NK-92 (cell line): ENCODE data around the gene SYTL4.

Experiments used
- DNase-seq: peaks from one replicate; lab custom pipeline; 2025; ENCODE audit not compliant: unreplicated experiment; lab: John Stamatoyannopoulos, UW

The SYTL4 gene

GRCh38 chrX:100649550-100650356 is 82.2 kb downstream of the SYTL4 start:
- no peak for DNase-seq

DNA sequence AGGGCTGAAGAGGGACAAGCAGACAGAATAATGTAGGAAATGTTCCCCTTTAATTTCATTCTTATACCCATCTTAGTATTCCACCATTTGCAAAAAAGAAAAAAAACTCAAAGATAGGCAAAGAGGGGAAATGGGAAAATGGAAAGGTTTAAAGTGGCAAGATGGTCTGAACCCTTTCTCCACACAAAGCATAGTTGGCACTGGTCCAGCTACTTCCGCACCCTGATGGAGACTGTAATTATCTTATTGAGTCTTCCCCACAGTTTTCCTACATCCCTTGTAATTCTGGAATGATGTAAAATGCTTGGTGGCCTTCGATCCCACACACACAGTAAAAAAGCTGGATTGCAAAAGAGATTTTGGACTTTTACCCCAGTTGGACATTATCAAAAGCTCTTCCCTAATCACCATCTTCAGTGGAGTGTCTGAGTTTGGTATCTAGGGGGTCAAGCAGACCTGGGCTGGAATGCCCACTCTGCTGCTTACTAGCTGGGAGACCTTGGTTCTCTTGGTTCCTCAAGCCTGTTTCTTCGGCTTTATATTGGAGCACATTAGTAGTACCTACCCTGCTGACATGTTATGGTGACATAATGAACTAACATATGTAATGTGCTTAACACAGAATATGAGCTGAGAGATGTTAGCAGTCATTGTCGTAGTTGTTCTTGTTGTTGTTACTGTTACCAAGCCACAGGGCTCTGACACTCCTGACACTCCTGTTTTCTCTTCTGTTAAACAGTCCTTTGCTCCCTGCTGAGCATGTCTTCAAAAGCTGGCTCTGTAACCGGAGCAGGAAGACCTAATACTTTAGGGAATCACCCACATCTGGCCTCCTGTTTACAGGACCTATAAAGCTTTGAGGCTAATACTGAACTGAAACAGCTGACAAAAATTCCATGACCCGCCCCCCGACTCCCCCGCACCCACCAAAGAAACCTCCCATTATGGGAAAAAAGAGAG is 83.2 kb downstream of the SYTL4 start:
- DNase-seq = no peak

GRCh38 chrX:100647739-100648138 is 84.2 kb downstream of the SYTL4 start:
- no peak for DNase-seq

GRCh38 chrX:100647095-100647494 is 84.8 kb downstream of the SYTL4 start:
- DNase-seq = no peak

DNA sequence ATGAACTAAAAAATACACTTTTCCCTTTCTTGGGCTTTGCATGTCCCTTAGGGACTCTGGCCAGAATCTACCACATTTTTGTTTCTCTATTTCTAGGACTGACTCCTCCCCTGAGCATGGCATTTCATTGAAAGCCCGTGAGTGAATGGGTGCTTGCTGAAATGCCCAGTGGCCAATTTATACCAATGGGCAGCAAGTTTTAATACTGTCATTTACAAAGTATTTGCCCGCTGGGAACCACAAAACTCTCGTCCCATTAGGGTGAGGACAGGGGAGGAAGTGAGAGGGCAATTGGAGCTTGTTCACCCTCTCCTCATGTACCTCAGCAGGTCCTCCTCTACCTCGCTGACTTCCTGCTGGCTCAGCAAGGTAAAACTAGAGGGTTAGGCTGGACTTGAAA is 86.8 kb downstream of the SYTL4 start:
- DNase-seq = no peak

DNA sequence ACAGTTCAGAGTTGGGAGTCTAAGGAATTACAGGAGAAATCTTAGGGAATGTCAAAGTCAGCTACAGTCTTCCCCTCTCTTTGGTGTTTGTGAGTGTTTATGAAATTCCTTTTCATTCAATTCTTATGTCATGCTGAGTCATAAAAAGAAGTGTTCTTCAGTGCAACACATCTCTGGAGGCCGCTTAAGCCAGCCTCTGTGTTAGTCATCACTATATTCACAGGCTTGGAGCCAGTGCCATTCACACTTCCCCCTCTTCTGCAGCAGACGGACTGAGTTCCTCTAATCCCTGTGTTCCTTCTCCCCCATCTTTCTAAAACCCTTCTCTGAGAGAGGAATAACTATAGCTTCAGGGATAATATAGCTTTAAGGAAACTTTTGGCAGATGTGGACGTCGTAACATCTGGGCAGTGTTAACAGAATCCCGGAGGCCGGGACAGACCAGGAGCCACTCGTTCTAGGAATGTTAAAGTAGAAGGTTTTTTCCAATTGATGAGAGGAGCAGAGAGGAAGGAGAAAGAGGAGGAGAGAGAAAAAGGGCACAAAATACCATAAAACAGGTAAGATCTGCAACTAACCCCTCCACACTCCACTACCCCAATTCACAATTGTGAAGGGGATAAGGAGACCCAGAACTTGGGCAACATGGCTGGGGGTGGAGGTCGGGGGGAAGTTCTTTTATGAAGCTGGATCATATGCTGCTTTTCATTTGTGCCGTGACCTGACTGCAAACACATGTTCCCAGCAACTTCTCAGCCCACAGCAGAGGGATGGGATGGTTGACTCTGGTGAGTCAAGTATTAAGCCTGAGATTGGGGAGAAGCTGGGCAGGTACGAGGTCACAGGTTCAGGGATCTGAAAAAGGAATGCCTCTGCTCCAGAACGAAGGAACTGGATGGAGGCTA is 87.7 kb downstream of the SYTL4 start, which contains the start of gene SRPX2:
Gene SRPX2, plus strand, starts transcription at position 244 of the 905 bp plus-strand sequence. CDS start 2,124 bp downstream, outside the sequence.
- no peak for DNase-seq

DNA sequence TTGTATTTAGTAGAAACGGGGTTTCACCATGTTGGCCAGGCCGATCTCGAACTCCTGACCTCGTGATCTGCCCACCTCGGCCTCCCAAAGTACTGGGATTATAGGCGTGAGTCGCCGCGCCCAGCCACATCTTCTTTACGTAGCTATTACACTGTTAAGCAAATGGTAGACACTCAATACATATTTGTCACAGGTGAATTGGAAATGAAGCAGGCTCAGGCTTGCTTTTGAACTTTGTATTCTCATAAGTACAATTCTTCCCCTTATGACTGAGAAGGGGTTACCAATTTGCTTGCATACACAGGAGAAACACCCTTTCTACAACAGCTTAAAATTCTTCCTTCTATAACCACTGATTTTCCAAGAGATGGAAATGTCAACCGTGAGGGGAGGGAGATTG is 88.7 kb downstream of the SYTL4 start:
- DNase-seq = no peak

DNA sequence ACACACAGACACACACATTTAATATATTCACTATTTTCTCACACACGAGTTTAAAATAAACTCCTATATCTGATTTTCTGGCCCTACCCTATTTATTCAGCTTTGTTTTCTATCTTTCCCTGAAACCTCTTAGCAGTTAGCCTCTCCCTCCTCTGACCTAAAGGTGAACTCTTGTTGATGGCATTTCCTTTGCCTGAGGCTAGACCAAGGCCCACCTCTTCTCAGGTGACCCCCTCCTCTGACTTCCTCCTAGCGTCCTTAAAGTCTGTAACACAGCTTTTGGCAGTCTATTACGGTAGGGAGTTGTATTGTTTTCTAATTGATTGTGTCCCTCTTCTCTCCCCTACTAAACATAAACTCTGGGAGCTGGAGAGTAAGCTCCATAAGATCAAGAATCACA is 89.6 kb downstream of the SYTL4 start:
- DNase-seq = no peak

- DNase-seq = no peak
Observed at GRCh38 chrX:100636321-100636991, 95.5 kb downstream of the SYTL4 start, which contains the start of gene TSPAN6. TSPAN6 (minus strand) TSS chrX:100636806; CDS start chrX:100636694, 112 bp downstream.

DNA sequence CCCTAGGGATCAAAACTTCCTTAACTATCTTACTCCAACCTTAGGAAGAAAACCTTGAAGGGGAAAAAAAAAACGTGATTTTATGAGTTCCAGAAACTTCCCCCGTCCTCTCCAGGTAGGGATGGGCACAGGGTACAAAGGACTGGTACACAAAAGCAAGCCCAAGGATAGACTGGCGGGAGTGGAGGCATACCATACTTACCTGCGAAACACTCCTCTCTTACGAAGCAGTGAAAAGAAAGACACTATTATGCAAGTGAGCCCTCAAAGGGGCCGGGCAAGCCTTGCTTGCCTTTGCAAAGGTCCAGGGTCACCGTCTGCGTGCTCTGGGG is 96.0 kb downstream of the SYTL4 start:
- DNase-seq = no peak

DNA sequence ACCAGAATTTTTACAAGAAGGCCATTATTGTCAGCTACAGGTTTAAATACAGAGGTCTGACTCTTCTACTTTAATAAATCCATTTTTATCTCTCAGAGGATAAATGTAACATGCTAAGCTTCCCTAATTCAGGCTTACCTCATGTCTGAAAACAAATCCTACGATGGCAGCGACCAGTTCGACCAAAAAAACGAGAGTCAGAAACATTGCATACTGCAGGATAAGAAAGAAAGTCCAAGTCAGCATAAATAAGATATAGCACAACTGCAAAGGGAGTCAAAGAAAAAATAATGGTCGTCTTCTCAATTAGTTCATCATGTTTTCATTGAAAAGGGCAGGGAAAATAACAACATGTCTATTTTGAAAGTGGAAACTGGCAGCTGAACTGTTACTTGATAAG is 96.9 kb downstream of the SYTL4 start:
- no peak for DNase-seq

- DNase-seq = no peak
Observed at GRCh38 chrX:100625985-100626491, 105.9 kb downstream of the SYTL4 start.
